ENCODE measurements around the gene STK26.

- no peak for TF ChIP-seq EP300 (IDR thresholded peaks at IDR 0.05)
- TF ChIP-seq CTCF (IDR thresholded peaks at IDR 0.05): no peak
These were observed 35.9 kb downstream of the STK26 start for GRCh38 chrX:132058975-132059374.

Data from esophagus muscularis mucosa (tissue), 3 donors.